HUES6 (cell line): ENCODE data around the gene HCN4.

Experiments used
- H3K27ac ChIP-seq: 2 replicates; pipeline ENCODE4 v1.7.0; 2013; ENCODE audit warnings: low read depth, mild to moderate bottlenecking, low read length, inconsistent platforms
- H3K27me3 ChIP-seq: 2 replicates; pipeline ENCODE4 v1.6.1; 2013; ENCODE audit warnings: low read length; ENCODE audit not compliant: control insufficient read depth, insufficient read depth
- H3K36me3 ChIP-seq: 2 replicates; pipeline ENCODE4 v1.6.1; 2013; ENCODE audit warnings: low read length; ENCODE audit not compliant: control insufficient read depth, insufficient read depth
- H3K4me1 ChIP-seq: 2 replicates; pipeline ENCODE4 v1.6.1; 2013; ENCODE audit warnings: low read length; ENCODE audit not compliant: control insufficient read depth, insufficient read depth
- H3K4me3 ChIP-seq: 2 replicates; pipeline ENCODE4 v1.5.1; 2013; ENCODE audit warnings: low read depth, low read length
- H3K9ac ChIP-seq: one replicate; pipeline ENCODE4 v1.6.1; 2013; ENCODE audit warnings: mild to moderate bottlenecking, low read length
- H3K9me3 ChIP-seq: 2 replicates; pipeline ENCODE4 v1.6.1; 2013; ENCODE audit warnings: low read depth, low read length; ENCODE audit not compliant: control insufficient read depth, insufficient read depth

The HCN4 gene

DNA sequence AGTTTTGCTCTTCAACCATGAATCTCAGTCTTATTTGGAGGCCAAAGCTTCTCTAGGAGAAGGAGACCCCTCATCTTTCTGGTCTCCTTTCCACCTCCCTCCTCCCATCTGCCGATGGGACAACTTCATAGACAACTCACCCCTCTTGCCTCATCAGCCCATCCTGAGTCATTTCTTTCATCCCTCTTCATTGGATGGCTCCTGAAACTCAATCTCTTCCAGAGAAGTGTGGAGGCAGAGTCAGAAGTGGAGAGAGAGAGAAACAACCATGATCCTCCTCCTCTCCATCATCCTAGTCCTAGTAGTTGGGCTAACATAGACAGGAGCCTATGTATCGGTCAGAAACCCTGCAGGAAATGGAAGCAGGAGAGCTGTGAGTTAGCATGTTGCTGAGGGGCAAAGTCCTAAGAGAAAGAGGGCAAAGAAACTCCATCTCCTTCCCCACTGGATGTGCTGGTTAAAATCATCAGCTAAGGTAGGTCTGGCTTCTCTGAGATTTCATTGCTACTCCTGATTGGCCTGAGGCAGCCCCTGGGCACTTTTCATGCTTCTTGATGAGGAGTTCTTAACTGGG is 21.3 kb upstream of the HCN4 start:
- H3K36me3 ChIP-seq, result no peaks in the 10 kb centered on the region
- no peak overlapping the region for H3K9ac ChIP-seq
- peaks cover 46% of the 10 kb centered on the region for H3K4me1 ChIP-seq
- H3K27me3 ChIP-seq, result no peaks in the 10 kb centered on the region
- H3K27ac ChIP-seq, result peak overlapping the region; percentile 32; the same call in 1 of the 2 replicates
- H3K4me3 ChIP-seq, result no peak overlapping the region
- no peaks in the 10 kb centered on the region for H3K9me3 ChIP-seq

DNA sequence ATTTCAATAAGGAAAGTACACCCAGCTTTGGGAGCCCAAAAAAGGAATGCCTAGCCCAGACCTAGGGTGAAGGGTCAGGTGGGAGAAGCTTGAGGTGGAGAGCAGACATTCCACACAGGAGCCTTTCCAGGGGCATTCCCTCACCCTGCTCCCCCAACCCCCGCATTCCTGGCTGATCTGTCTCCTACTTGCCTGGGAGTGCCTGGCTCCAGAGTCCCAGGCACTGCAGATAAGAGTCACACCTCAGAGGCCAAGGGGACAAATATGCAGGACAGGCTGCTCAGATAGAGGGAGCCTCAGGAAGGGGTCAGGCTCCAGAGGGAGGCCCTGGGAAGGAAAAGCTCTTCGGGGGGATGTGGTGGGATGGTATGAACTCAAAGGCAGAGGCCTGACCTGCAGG is 20.8 kb upstream of the HCN4 start:
- Histone ChIP-seq H3K27ac (no peak overlapping the region; the same call in 1 of the 2 replicates), H3K9ac (no peak overlapping the region), H3K27me3 (no peaks in the 10 kb centered on the region)

DNA sequence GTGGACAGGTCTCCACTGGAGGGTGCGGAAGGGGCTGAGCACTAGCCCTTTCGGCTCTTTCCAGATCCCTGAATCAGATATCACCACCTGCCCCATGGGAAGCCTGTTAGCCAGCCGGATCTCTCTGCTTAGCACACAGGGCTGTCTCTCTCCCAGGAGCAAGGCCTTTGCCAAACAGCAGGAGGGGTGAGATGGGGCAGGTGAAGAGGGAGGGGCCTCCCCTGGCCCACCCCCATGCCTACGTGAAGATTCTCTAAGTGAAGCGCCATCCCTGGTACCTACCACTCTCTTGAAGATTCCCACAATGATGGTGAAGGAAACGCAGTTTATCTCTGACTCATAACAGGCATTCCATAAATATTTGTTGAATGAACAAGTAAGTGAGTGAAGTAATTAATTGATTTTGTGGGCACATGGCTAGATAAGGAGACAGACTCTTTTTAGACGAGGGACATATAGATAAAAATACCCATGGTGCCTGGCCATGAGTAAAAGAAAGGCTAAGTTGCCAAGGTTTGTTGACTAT is 19.6 kb upstream of the HCN4 start:
- no peaks in the 10 kb centered on the region for H3K36me3 ChIP-seq

More for the DNA sequence above, 20.8 kb upstream of the HCN4 start:
- Histone ChIP-seq H3K4me1 (peaks cover 46% of the 10 kb centered on the region), H3K4me3 (no peak overlapping the region), H3K9me3 (no peaks in the 10 kb centered on the region), H3K36me3 (no peaks in the 10 kb centered on the region)

DNA sequence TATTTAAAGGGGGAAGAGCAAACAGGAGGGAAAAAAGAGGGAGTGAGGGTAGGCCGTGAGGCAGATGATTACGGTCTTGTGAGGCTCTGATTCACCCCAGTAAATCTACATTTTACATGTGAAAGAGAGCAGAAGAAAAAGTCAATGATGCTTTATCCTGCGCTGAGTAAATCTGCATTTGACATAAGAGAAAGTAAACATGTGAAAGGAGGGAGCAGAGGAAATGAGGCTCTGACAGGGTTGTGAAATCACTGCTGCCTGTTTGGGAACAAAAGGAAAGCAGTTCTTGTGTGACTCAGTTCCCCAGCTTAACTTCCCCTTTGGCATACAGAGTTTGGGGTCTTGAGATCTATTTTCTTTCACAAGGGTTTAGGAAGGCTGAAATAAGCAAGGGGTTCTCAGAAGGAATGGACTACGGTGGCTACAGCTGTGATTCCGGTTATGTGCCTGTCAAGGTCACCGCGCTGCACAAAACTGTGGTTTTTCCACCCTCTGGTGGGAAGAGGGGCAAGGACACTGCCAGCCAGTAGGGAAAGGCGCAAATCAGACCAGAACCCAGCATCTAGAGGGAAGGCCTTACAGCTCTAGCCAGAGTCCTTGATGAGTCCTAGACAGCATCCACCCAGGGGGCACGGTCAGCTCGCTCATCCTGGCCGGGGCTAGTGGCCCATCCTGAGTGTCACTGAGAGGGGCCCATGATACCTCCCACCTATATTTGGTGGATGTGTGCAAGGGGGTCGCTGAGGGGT is 18.9 kb upstream of the HCN4 start:
- Histone ChIP-seq H3K4me3 (no peak overlapping the region), H3K27me3 (no peaks in the 10 kb centered on the region), H3K4me1 (peaks cover 38% of the 10 kb centered on the region), H3K36me3 (no peaks in the 10 kb centered on the region), H3K27ac (peak overlapping the region; percentile 53; the same call in 1 of the 2 replicates), H3K9ac (no peak overlapping the region), H3K9me3 (peaks cover 6% of the 10 kb centered on the region; the same call in 1 of the 2 replicates)

More for the DNA sequence above, 19.6 kb upstream of the HCN4 start:
- no peaks in the 10 kb centered on the region for H3K27me3 ChIP-seq
- H3K27ac ChIP-seq, result no peak overlapping the region
- H3K4me3 ChIP-seq, result no peak overlapping the region
- H3K9me3 ChIP-seq, result peaks cover 2% of the 10 kb centered on the region; the same call in 1 of the 2 replicates
- no peak overlapping the region for H3K9ac ChIP-seq
- peaks cover 41% of the 10 kb centered on the region for H3K4me1 ChIP-seq

- no peak overlapping the region for H3K9ac ChIP-seq
- H3K36me3 ChIP-seq, result no peaks in the 10 kb centered on the region
- H3K9me3 ChIP-seq, result peaks cover 7% of the 10 kb centered on the region; the same call in 1 of the 2 replicates
- peak overlapping the region; percentile 53 for H3K27ac ChIP-seq
- H3K4me3 ChIP-seq, result no peak overlapping the region
- no peaks in the 10 kb centered on the region for H3K27me3 ChIP-seq
- peaks cover 43% of the 10 kb centered on the region for H3K4me1 ChIP-seq
Observed at GRCh38 chr15:73386886-73387506, 18.2 kb upstream of the HCN4 start.

DNA sequence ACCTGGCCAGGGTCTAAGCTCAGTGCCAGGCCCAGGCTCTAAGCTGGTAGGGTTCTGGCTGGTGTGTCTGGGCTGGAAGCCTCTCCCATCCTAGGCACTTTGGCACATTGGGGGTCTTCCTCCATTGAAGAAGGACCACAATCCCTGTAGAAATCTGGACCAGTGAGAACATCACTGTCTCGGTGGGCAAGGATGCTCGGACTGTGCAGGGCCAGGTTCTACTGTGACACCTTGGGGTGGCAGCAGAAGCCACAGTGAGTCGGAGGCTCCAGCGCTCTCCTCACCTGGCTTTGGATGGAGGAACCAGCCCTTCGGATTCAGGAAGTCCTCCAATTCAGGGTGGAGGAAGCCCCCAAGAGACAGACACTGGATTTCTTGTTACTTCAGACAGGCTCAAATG is 17.5 kb upstream of the HCN4 start:
- Histone ChIP-seq H3K4me3 (no peak overlapping the region), H3K9ac (no peak overlapping the region), H3K27me3 (no peaks in the 10 kb centered on the region), H3K27ac (no peak overlapping the region), H3K36me3 (no peaks in the 10 kb centered on the region), H3K4me1 (peaks cover 43% of the 10 kb centered on the region), H3K9me3 (peaks cover 9% of the 10 kb centered on the region)

- Histone ChIP-seq H3K4me3 (no peak overlapping the region), H3K27me3 (no peaks in the 10 kb centered on the region), H3K9ac (no peak overlapping the region), H3K9me3 (peaks cover 17% of the 10 kb centered on the region), H3K4me1 (peaks cover 42% of the 10 kb centered on the region), H3K27ac (no peak overlapping the region), H3K36me3 (no peaks in the 10 kb centered on the region)
Observed at GRCh38 chr15:73385205-73385604, 16.4 kb upstream of the HCN4 start.

DNA sequence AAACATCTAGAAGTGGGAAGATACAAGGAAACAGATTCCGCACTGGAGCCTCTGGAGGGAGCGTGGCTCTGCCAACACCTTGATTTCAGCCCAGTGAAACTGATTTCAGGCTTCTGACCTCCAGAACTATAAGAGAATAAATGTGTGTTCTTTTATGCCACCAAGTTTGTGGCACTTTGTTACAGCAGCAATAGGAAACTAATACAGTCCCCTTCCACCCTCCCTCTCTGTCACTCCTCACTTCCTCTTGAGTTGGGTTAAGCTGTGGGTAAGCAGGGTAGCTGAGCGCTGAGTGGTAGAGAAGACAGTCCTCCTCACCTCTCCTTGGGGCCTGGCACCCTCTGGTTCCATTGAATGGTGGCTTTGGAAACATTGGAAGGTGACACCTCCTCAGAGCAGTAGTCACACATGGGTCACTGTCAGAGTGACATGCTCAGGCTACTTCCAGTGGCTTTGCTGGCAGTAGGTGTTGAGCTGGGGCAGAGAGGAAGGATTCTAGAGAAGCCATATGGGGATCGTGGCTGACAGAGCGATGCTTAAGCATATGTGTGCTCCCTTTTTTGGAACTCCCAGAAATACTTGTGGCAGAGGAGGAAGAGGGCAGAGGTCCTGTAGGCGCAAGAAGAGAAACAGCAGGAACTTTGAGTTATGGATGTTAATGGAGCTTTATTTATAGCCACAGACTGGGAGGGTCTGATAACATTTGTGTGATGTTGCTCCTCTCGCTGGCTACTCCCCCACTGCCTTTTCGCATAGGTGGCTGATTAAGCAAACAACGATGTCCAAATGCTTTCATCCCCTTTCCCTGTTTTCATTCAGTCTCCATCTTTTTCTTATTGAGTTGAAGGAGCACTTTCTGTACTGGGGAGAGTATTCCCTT is 14.8 kb upstream of the HCN4 start:
- H3K4me1 ChIP-seq, result peaks cover 29% of the 10 kb centered on the region
- H3K9ac ChIP-seq, result no peak overlapping the region
- H3K27me3 ChIP-seq, result no peaks in the 10 kb centered on the region
- peaks cover 17% of the 10 kb centered on the region for H3K9me3 ChIP-seq
- H3K36me3 ChIP-seq, result no peaks in the 10 kb centered on the region
- no peak overlapping the region for H3K27ac ChIP-seq
- H3K4me3 ChIP-seq, result no peak overlapping the region

DNA sequence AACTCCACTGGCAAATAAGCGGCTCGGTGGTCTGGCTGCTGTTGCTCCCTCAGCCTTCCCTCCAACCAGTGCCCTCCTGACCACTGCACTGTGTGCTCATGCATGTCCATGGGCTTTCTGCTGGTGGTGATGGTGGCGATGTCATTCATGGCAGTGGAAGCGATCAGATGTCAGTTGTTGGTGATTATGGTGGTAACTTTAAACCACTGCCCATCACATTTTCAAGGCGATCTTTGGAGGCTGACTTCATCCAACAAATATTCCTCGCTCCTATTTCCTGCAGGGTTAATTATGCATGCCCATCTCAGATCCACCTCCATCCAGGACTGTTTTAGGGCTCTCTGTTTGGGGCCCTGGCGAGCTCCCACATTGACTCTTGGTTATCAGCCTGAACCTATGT is 13.4 kb upstream of the HCN4 start:
- no peaks in the 10 kb centered on the region for H3K36me3 ChIP-seq
- H3K4me1 ChIP-seq, result peaks cover 15% of the 10 kb centered on the region
- no peak overlapping the region for H3K27ac ChIP-seq
- H3K4me3 ChIP-seq, result no peak overlapping the region
- peaks cover 17% of the 10 kb centered on the region for H3K9me3 ChIP-seq
- no peak overlapping the region for H3K9ac ChIP-seq
- H3K27me3 ChIP-seq, result no peaks in the 10 kb centered on the region

DNA sequence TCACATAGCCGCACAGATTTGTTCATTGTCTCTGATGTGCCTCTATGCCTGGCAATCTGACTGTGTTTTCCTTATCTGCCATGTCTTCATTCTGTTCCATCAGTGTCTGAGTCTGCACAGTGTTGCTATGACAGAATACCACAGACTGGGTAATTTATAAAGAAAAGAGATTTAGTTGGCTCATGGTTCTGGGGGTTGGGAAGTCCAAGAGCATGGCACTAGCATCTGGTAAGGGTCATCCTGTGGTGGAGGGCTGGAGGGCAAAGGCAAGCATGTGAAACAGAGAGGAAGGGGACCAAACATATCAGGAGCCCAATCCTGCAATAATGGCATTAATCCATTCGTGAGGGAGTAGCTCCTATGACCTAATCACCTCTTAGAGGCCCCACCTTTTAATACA is 11.9 kb upstream of the HCN4 start:
- Histone ChIP-seq H3K9me3 (peaks cover 17% of the 10 kb centered on the region), H3K36me3 (no peaks in the 10 kb centered on the region), H3K4me3 (no peak overlapping the region), H3K27ac (no peak overlapping the region), H3K9ac (no peak overlapping the region), H3K4me1 (peaks cover 11% of the 10 kb centered on the region; the same call in 1 of the 2 replicates), H3K27me3 (no peaks in the 10 kb centered on the region)
